H9 (cell line): ENCODE measurements around the gene GRIK4. TPM values are rescaled to one million over a fixed set of nuclear protein-coding genes. Genes with fewer than 3 reads are reported as not detected.

ENCODE experiments used
- DNase-seq: peaks from one replicate; pipeline ENCODE4 v3.0.0-alpha.2; 2017
- H2AFZ ChIP-seq: one replicate; pipeline ENCODE4 v1.6.1; 2013; ENCODE audit warnings: mild to moderate bottlenecking, low read length, control low read depth, moderate library complexity
- H2AK5ac ChIP-seq: 2 replicates; pipeline ENCODE4 v1.6.1; 2013; ENCODE audit warnings: low read length, control low read depth, mixed read lengths; ENCODE audit not compliant: insufficient read length
- H2BK120ac ChIP-seq: one replicate; pipeline ENCODE4 v1.6.1; 2013; ENCODE audit warnings: low read depth, mild to moderate bottlenecking, low read length, control low read depth, inconsistent platforms; ENCODE audit not compliant: poor library complexity, severe bottlenecking
- H2BK12ac ChIP-seq: 2 replicates; pipeline ENCODE4 v1.6.1; 2013; ENCODE audit warnings: low read length, control low read depth, mixed read lengths, low read depth; ENCODE audit not compliant: insufficient read length
- H2BK15ac ChIP-seq: 2 replicates; pipeline ENCODE4 v1.6.1; 2013; ENCODE audit warnings: low read depth, low read length, control low read depth
- H2BK20ac ChIP-seq: one replicate; pipeline ENCODE4 v1.6.1; 2013; ENCODE audit warnings: low read depth, mild to moderate bottlenecking, low read length, control low read depth, inconsistent platforms; ENCODE audit not compliant: poor library complexity, severe bottlenecking
- H2BK5ac ChIP-seq: 2 replicates; pipeline ENCODE4 v1.6.1; 2013; ENCODE audit warnings: low read length, control low read depth, mixed read lengths; ENCODE audit not compliant: insufficient read length
- H3K14ac ChIP-seq: 2 replicates; pipeline ENCODE4 v1.6.1; 2013; ENCODE audit warnings: low read length, control low read depth; ENCODE audit not compliant: insufficient read depth
- H3K18ac ChIP-seq: 2 replicates; pipeline ENCODE4 v1.6.1; 2013; ENCODE audit warnings: low read depth, mild to moderate bottlenecking, mixed read lengths, low read length, control low read depth; ENCODE audit not compliant: insufficient read length
- H3K23ac ChIP-seq: 2 replicates; pipeline ENCODE4 v1.6.1; 2013; ENCODE audit warnings: low read length, control low read depth, mixed read lengths, low read depth; ENCODE audit not compliant: insufficient read length
- H3K23me2 ChIP-seq: 2 replicates; pipeline ENCODE4 v1.6.1; 2013; ENCODE audit warnings: low read depth, mild to moderate bottlenecking, mixed read lengths, low read length, control low read depth; ENCODE audit not compliant: insufficient read length, poor library complexity, severe bottlenecking
- H3K27ac ChIP-seq: 2 replicates; pipeline ENCODE4 v1.5.1; 2013; ENCODE audit warnings: low read length, control low read depth, mixed read lengths, low read depth; ENCODE audit not compliant: insufficient read length
- H3K27me3 ChIP-seq: 2 replicates; pipeline ENCODE4 v1.6.1; 2013; ENCODE audit warnings: low read length, control low read depth, inconsistent platforms; ENCODE audit not compliant: insufficient read depth
- H3K4ac ChIP-seq: 2 replicates; pipeline ENCODE4 v1.6.1; 2013; ENCODE audit warnings: low read depth, mild to moderate bottlenecking, control low read depth, inconsistent platforms, low read length, moderate library complexity
- H3K4me1 ChIP-seq: 2 replicates; pipeline ENCODE4 v1.6.1; 2013; ENCODE audit warnings: low read length, control low read depth, inconsistent platforms; ENCODE audit not compliant: insufficient read depth
- H3K4me2 ChIP-seq: 2 replicates; pipeline ENCODE4 v1.6.1; 2013; ENCODE audit warnings: low read length, control low read depth, mixed read lengths; ENCODE audit not compliant: insufficient read length, insufficient read depth
- H3K56ac ChIP-seq: 2 replicates; pipeline ENCODE4 v1.6.1; 2013; ENCODE audit warnings: low read depth, mild to moderate bottlenecking, mixed read lengths, low read length, control low read depth; ENCODE audit not compliant: insufficient read length
- H3K79me1 ChIP-seq: 2 replicates; pipeline ENCODE4 v1.6.1; 2013; ENCODE audit warnings: low read depth, mild to moderate bottlenecking, moderate library complexity, low read length, control low read depth, inconsistent platforms; ENCODE audit not compliant: insufficient read depth, poor library complexity, severe bottlenecking
- H3K79me2 ChIP-seq: 2 replicates; pipeline ENCODE4 v1.6.1; 2013; ENCODE audit warnings: low read length, control low read depth, inconsistent platforms; ENCODE audit not compliant: insufficient read depth
- H3K9ac ChIP-seq: 2 replicates; pipeline ENCODE4 v1.6.1; 2013; ENCODE audit warnings: low read length, control low read depth, mixed read lengths; ENCODE audit not compliant: insufficient read length; ENCODE audit errors: extremely low read depth
- H3K9me3 ChIP-seq: one replicate; pipeline ENCODE4 v1.6.1; 2013; ENCODE audit warnings: low read depth, low read length, inconsistent platforms; ENCODE audit not compliant: control insufficient read depth
- H3T11ph ChIP-seq: one replicate; pipeline ENCODE4 v1.6.1; 2013; ENCODE audit warnings: mild to moderate bottlenecking, low read length, control low read depth, inconsistent platforms
- H4K20me1 ChIP-seq: one replicate; pipeline ENCODE4 v1.6.1; 2013; ENCODE audit not compliant: control insufficient read depth, insufficient read length, insufficient read depth
- H4K5ac ChIP-seq: 2 replicates; pipeline ENCODE4 v1.6.1; 2013; ENCODE audit warnings: low read depth, mild to moderate bottlenecking, mixed read lengths, low read length, control low read depth; ENCODE audit not compliant: insufficient read length
- H4K8ac ChIP-seq: replicated peaks from 2 replicates; pipeline ENCODE4 v1.6.1; 2013; ENCODE audit warnings: low read length, control low read depth, mixed read lengths, low read depth; ENCODE audit not compliant: insufficient read length
- H4K91ac ChIP-seq: 2 replicates; pipeline ENCODE4 v1.6.1; 2013; ENCODE audit warnings: low read depth, mild to moderate bottlenecking, moderate library complexity, mixed read lengths, low read length, control low read depth; ENCODE audit not compliant: insufficient read length
- H3K27ac Mint-ChIP-seq, 3 experiments: 2 replicates in 2 of 3; 3 replicates in 1 of 3; pipeline ENCODE4 v1.8.0; 2020 to 2021; ENCODE audit warnings: mixed read lengths in 3 of 3, mild to moderate bottlenecking in 1 of 3, moderate library complexity in 1 of 3
- H3K27me3 Mint-ChIP-seq: 2 replicates; pipeline ENCODE4 v1.8.0; 2021; ENCODE audit warnings: low read depth, mild to moderate bottlenecking, moderate library complexity, mixed read lengths
- H3K36me3 Mint-ChIP-seq, 3 experiments: 2 replicates in 2 of 3; 3 replicates in 1 of 3; pipeline ENCODE4 v1.8.0; 2020 to 2021; ENCODE audit warnings: low read depth in 3 of 3, mixed read lengths in 3 of 3; ENCODE audit not compliant: insufficient read depth in 1 of 3
- H3K4me1 Mint-ChIP-seq, 2 experiments: 2 replicates each; pipeline ENCODE4 v1.8.0; 2020; ENCODE audit warnings: mixed read lengths in 2 of 2
- H3K4me3 Mint-ChIP-seq, 2 experiments: 2 replicates in 1 of 2; 3 replicates in 1 of 2; pipeline ENCODE4 v1.8.0; 2020 to 2021; ENCODE audit warnings: mild to moderate bottlenecking in 2 of 2, mixed read lengths in 2 of 2, moderate library complexity in 1 of 2
- H3K9me3 Mint-ChIP-seq, 2 experiments: 2 replicates in 1 of 2; 3 replicates in 1 of 2; pipeline ENCODE4 v1.8.0; 2020; ENCODE audit warnings: mild to moderate bottlenecking in 2 of 2, mixed read lengths in 2 of 2, moderate library complexity in 1 of 2
- CTCF ChIP-seq: fragments of 200-600 bp; sonication (generic); conservative IDR thresholded peaks from 3 replicates; pipeline ENCODE4 v1.8.0; 2021; ENCODE audit warnings: antibody characterized with exemption, mild to moderate bottlenecking
- WGBS: extraction: QIAGEN DNeasy Blood & Tissue Kit; methylation state at CpG from one replicate; pipeline ENCODE4 v1.1.7; 2013; ENCODE audit warnings: missing lambda C conversion rate, low lambda C conversion rate, mixed read lengths; ENCODE audit not compliant: insufficient read length; ENCODE audit errors: extremely low coverage; 5-methylcytosine and 5-hydroxymethylcytosine counted together
- total RNA-seq: library from RNA; stranded (reverse); gene quantifications from 2 replicates; pipeline ENCODE4 v1.2.1, GENCODE V29; 2021

GRIK4 gene
- total RNA-seq, 1 experiment from 2014 or later: 2.3 TPM

GRCh38 chr11:120959189-120959588 lies 447.6 kb downstream of the GRIK4 start:
- H3K9me3 ChIP-seq: no peaks in the 10 kb centered on the region
- H2AFZ ChIP-seq: no peak overlapping the region
- H2AK5ac ChIP-seq: no peak overlapping the region
- H3K27ac ChIP-seq: no peak overlapping the region
- no peak overlapping the region for H4K5ac ChIP-seq
- H3K79me1 ChIP-seq: no peaks in the 10 kb centered on the region
- no peak overlapping the region for H3K14ac ChIP-seq
- H3K4me1 ChIP-seq: peaks cover 8% of the 10 kb centered on the region; the same call in 1 of the 2 replicates
- no peaks in the 10 kb centered on the region for H3K27me3 ChIP-seq
- H2BK15ac ChIP-seq: no peak overlapping the region
- no peak overlapping the region for H3K23ac ChIP-seq
- H2BK20ac ChIP-seq: no peak overlapping the region
- no peak overlapping the region for H2BK120ac ChIP-seq
- no peak for DNase-seq
- WGBS: no CpG with 5 or more reads among the region's 3 CpGs
- Mint-ChIP-seq H3K4me3 (no peak overlapping the region), H3K9me3 (no peaks in the 10 kb centered on the region; a peak in 1 of 5 replicates), H3K27me3 (no peaks in the 10 kb centered on the region; the same call in 1 of the 2 replicates), H3K27ac (no peak overlapping the region), H3K4me1 (peaks cover 13 to 22% of the 10 kb centered on the region in 2 experiments), H3K36me3 (no peaks in the 10 kb centered on the region)
- H3K9ac ChIP-seq: no peak overlapping the region
- H4K20me1 ChIP-seq: no peaks in the 10 kb centered on the region
- H3K18ac ChIP-seq: no peak overlapping the region
- H2BK12ac ChIP-seq: no peak overlapping the region
- H4K8ac ChIP-seq: no peak overlapping the region
- no peak overlapping the region for H4K91ac ChIP-seq
- no peak overlapping the region for H3T11ph ChIP-seq
- no peaks in the 10 kb centered on the region for H3K23me2 ChIP-seq
- H2BK5ac ChIP-seq: no peak overlapping the region
- no peak overlapping the region for H3K4ac ChIP-seq
- H3K79me2 ChIP-seq: no peaks in the 10 kb centered on the region
- H3K4me2 ChIP-seq: no peak overlapping the region
- H3K56ac ChIP-seq: no peak overlapping the region
- no peak for TF ChIP-seq CTCF
